ENCODE measurements around the gene KIAA1958. TPM values are rescaled to one million over a fixed set of nuclear protein-coding genes. Genes with fewer than 3 reads are reported as not detected.

KIAA1958 gene
- total and polyA plus RNA-seq, 2 experiments from 2014 or later: 9.4 to 41.7 TPM

GRCh38 chr9:112439171-112439570 lies 47.5 kb upstream of the KIAA1958 start:
- Mint-ChIP-seq H3K9me3 (no peaks in the 10 kb centered on the region), H3K36me3 (ENCODE audit: low read depth) (no peaks in the 10 kb centered on the region), H3K27me3 (ENCODE audit: insufficient read depth, low read depth, poor library complexity) (no peaks in the 10 kb centered on the region), H3K4me3 (no peak overlapping the region), H3K4me1 (no peaks in the 10 kb centered on the region), H3K27ac (no peak overlapping the region)
- Histone ChIP-seq H3K4me2 (no peak overlapping the region), H3K79me2 (replicated peaks; ENCODE audit: insufficient read depth) (no peaks in the 10 kb centered on the region), H3K27ac (ENCODE audit: low read depth) (no peak overlapping the region), H3K4me3 (no peak overlapping the region), H3K9me2 (ENCODE audit: insufficient read depth) (no peaks in the 10 kb centered on the region), H3K36me3 (ENCODE audit: insufficient read depth) (no peaks in the 10 kb centered on the region), H3F3A (replicated peaks; ENCODE audit: low read depth) (no peaks in the 10 kb centered on the region), H3K4me1 (ENCODE audit: insufficient read depth) (no peaks in the 10 kb centered on the region), H4K20me1 (replicated peaks; ENCODE audit: insufficient read depth) (no peaks in the 10 kb centered on the region), H2AFZ (no peak overlapping the region), H3K27me3 (ENCODE audit: insufficient read depth) (no peaks in the 10 kb centered on the region)
- ATAC-seq (no peak), DNase-seq (ENCODE audit: low spot score) (no peak)
- TF ChIP-seq CREB1 (CRISPR knock-in tag; IDR thresholded peaks at IDR 0.05; ENCODE audit: low read depth) (no peak), JUNB (IDR thresholded peaks at IDR 0.05; ENCODE audit: unreplicated experiment) (no peak), ZNF462 (CRISPR knock-in tag; IDR thresholded peaks at IDR 0.05) (no peak), EZH2 (IDR thresholded peaks at IDR 0.05; ENCODE audit: low read depth, unreplicated experiment) (no peak), CTCF (conservative IDR thresholded peaks at IDR 0.05; ENCODE audit: low read depth in 2 of 2) (no peak), ZNF114 (CRISPR knock-in tag; IDR thresholded peaks at IDR 0.05) (no peak)
